HG03139 (cell line): ENCODE results near the gene CKLF.
"Not testable (repeated sequence)": the region's sequence is repeated elsewhere in the genome, so short reads cannot be mapped to it uniquely, and the experiment has no call there.

Experiments used
- ATAC-seq: cut with Tn5 transposase; IDR thresholded peaks from one replicate; pipeline ENCODE4 v1.9.1; 2021; ENCODE audit not compliant: unreplicated experiment

CKLF gene

GRCh38 chr16:66566051-66566901 lies 13.9 kb downstream of the CKLF start, which contains the start of gene CMTM1:
Gene CMTM1, plus strand, starts transcription at chr16:66566439. Its CDS starts 75 bp downstream, at chr16:66566514.
- no peak for ATAC-seq

- not testable (repeated sequence) for ATAC-seq
Observed at GRCh38 chr16:66567270-66567669, 14.9 kb downstream of the CKLF start.

DNA sequence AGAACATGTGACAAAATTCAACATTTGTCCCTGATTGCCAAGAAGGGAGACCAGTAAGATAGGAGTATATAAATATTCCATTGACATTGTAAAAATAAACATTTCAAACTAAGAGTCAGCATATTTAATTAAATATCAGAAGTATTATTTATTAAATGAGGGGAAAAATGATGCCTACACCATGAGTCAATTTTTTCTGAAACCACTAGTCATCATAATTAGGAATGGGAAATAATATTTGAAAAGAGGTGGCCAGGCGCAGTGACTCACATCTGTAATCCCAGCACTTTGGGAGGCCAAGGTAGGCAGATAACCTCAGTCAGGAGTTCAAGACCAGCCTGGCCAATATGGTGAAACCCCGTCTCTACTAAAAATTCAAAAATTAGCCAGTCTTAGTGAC lies 16.0 kb downstream of the CKLF start:
- no peak for ATAC-seq

- no peak for ATAC-seq
Observed at GRCh38 chr16:66569131-66569530, 16.8 kb downstream of the CKLF start.

DNA sequence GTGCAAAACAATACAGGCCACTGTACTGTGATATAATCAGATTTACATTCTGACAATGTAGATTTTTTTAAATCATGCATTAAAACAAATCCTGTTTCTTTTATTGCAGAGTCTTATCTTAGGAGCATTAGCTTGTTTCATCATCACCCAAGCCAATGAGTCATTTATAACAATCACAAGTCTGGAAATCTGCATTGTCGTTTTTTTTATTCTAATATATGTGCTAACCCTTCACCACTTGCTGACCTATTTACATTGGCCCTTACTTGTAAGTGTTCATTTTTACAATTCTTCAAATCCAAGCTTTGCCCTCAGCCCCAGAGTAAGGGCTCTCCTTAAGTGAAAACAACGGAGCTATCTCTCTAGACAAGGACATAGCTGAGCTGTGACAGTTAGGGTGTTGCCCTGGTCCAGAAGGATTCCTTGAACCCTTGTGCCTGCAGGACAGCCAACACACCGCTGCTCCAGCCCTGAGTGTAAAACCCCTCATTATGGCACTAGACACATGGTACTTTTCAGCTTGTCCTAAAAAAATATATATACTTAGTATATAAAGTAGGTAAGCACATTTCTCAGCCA lies 17.5 kb downstream of the CKLF start:
- ATAC-seq: no peak

DNA sequence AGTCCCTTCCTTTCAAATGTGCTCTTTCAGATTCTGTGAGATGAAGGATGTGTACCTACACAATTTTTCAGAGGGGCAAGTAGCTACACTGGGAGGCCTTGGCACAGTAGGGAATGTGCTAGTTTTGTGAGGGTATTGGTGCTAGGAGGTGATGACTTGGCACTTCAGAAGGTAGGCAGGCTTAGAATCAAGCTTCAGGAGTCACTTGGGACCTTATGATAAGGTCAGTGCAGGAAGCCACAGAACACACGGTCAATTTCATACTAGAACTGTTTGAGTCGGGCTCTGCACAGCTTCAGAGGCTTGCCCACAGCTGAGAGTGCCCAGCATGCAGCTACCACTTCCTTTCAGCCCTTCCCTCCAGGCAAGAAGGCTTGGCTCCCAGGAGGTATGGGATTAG lies 20.0 kb downstream of the CKLF start:
- ATAC-seq: no peak

DNA sequence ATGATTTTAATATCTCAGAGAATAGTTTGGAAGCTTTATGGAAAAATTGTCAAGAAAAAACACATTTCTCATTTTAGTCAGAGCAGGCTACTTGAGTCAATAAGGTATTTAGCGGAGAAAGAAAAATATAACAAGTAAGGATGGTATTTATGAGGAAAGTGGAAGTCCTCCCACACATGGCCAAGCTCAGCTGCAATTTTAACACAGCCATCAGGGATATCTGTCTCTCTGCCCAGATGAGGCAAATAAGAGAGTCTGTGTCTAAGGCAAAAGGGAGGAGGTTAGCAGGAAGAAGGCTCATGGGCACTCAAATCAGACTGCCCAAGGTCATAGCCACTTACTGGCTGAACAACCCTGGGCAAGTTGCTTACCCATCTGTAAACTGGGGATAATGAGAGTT lies 21.7 kb downstream of the CKLF start:
- no peak for ATAC-seq

DNA sequence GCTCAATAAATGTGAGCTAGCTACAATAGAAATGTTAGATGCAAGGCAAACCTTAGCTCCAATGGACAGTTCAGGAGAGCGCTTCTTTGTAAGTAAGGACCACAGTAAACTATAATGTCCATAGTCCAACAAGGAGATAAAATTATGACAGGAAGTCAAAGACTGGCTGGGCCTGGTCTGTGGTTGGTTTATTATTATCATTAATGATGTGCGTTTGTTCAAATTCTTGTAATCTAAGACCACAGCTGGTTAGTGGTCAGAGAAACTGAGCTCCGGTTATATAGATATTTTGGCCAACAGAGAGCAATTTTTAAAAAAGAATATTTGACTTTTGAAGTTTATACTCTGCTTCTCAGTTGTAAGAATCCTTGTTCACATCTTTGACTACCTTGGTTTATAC lies 22.2 kb downstream of the CKLF start:
- no peak for ATAC-seq

DNA sequence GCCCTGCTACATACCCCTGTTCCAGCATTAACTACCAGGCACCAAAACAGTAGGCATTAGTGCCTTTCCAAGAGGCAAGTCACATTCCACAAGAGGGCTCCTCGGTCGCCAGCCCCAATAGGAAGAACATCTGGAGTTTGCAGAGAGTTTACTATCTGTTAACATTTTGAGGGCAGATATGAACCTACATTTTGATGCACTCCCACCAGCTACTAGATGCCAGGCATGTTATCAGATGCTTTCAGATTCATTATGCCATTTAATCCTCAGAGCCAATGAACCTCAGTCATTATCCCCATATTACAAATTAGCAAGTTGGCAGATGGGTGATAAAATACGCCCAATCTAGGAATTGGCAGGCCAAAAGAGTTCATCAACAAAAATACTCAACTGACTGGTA lies 22.7 kb downstream of the CKLF start:
- ATAC-seq: no peak

GRCh38 chr16:66576296-66576695 lies 23.9 kb downstream of the CKLF start:
- ATAC-seq: no peak

DNA sequence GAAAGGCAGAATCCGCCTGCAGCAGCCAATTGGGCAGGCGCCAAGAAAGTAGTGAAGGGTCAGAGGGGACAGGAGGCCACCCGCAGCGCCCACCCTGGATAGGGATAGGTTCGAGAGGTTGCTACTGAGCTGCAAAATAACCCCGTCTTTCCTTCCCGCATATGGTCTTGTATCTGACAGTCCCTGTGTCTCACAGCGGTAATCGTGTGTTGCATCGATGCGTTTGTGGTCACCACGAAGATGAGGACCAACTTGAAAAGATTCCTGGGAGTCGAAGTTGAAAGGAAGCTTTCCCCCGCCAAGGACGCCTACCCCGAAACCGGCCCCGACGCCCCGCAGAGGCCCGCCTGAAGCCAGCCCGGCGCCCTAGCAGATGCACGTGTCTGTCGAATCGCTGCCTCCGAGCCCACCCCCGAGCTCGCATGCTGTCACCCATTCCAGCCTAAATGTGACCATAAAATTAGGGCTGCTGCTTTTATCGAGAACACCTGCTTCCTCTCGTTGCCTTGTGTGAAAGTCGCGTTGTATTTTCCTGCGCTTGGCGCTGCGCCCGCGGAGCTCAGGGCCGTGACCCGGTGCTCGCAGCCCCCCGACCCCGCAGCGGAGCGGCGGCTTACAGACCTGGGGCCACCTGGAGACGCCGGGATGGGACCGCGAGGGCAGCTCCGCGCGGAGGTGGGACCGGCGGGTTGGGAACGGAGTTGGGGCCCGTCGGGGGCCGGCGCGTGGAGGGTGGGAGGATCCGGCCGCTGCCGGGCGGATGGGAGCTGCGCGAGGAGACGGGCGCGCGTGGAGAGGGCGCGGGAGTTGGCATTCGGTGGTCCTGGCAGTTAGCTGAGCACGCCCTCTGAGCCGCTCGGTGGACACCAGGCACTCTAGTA lies 26.5 kb downstream of the CKLF start, which contains the start of gene CMTM2:
Gene CMTM2, plus strand, starts transcription at position 813 of the 881 bp plus-strand sequence. CDS start 145 bp downstream, outside the sequence.
- no peak for ATAC-seq

GRCh38 chr16:66580605-66581209 lies 28.3 kb downstream of the CKLF start:
- ATAC-seq: no peak

GRCh38 chr16:66581246-66581952 lies 29.0 kb downstream of the CKLF start:
- ATAC-seq: no peak

DNA sequence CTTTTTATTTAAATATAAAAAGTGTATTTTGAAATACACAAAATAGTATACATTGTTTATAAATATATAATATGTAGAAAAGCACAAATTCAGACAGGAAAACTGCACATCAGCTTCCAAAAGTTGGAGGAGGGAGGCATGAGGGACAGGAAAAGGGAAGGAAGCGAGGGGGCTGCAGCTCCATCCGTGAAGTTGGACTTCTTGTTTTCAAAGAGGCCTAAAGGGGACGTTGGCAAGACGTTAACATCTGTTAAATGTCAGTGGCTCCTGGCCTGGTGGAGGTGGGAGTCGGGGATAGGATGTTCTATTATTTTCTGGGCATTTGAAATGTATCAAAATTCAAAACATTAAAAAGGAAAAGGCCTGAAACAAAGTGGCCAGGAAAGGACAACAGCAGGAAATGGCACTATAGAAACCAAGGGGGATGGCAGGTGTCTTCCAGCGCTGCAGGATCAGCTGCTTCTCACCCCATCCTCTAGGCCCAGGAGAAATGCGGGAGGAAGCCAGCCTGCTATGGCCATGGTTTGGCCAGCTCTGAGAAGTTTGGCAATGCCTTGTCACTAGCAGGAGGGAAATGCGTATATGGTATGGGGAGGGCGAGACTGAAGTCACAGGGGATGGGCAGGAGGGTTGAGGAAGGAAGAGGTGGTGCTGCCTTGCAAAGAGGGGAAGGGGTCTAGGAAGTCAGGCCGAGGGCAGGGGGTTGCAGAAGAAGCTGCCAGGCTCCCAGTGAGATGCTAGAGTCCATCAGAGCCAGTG lies 33.3 kb downstream of the CKLF start:
- ATAC-seq: no peak

DNA sequence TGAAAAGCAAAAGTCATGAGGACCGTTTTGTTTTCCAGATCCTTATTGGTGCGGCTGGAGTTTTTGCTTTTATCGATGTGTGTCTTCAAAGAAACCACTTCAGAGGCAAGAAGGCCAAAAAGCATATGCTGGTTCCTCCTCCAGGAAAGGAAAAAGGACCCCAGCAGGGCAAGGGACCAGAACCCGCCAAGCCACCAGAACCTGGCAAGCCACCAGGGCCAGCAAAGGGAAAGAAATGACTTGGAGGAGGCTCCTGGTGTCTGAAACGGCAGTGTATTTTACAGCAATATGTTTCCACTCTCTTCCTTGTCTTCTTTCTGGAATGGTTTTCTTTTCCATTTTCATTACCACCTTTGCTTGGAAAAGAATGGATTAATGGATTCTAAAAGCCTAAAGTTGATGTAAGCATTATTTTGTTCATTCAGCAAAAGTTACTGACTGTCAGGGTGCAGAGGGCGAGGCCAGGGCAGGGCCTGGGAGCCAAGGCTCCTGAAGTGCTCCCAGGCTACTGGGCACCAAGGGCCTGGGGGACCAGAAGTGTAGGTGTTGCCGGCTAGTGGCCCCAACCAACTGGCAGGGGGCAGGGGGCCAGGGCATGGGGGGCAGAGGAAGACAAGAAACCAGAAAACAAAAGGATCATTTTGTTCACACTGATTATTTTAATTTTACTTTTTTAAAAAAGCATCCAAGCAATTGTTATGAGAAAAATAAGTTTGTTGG lies 35.7 kb downstream of the CKLF start:
- no peak for ATAC-seq

DNA sequence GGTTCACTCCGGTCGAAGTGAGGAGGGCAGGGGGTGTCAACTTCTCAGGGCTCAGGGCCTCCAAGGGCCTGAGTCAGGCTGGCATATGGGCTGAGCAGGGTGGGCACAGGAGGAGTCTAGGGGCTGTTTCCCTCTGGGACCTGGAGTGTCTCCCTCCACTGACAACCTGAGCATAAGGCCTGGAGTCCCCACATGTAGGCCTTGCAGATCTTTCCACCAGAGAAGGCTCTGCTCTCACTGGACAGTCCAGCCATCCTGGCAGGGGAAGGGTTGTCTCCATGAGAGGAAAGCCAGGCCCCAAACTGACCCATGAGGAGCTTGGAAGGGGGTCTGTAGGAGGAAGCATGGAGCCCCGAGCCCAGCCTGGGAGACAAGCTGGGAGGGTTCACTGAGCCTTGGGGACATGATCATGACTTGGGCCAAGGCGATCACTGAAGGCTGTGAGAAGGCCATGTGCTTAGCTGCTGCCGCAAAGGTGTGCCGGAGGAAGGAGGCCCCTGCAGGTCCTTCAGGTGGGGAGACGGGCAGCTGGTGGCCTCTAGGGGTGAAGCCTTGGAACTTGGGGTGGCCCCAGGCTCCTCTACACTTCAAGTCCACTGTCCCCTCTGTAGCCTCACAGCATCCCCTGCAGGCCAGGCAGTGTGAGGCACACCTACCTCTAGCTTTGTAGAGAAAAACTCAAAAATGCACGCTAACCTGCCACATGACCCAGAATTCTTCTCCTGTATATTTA lies 36.8 kb downstream of the CKLF start:
- no peak for ATAC-seq

DNA sequence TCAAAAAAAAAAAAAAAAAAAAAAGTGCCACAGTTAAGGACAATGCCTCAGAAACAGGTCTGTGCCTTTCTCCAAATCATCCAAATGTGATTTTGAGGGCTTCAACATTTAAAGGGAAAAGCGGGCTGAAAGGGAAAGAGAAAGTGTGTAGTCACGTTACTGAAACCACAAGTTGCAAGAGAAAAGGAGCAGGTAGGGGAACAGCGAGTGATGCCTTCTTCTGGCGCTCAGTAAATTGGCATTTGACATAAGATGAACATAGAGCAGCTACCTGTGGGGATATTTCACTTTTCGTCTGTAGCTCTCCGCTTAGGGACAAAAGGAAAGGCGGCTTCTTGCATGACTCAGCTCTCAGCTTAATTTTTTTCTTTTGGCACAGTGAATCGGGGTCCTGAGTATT lies 37.9 kb downstream of the CKLF start:
- no peak for ATAC-seq

GRCh38 chr16:66591018-66591417 lies 38.6 kb downstream of the CKLF start:
- ATAC-seq: no peak
